Activated naive CD8-positive, alpha-beta T cell treated with anti-CD3 and anti-CD28 coated beads, Interleukin-2, amount 10 ng/mL, durations not matched to agents 7 days and 5 days (primary cell): ENCODE results near the gene PODXL2. TPM values are rescaled to one million over a fixed set of nuclear protein-coding genes. Genes with fewer than 3 reads are reported as not detected.

ENCODE experiments used
- ATAC-seq: fragments of 150-1000 bp; cut with Tn5 transposase; one replicate; pipeline ENCODE4 v1.10.0; 2021; ENCODE audit warnings: low read depth, moderate library complexity
- POLR2A ChIA-PET: fragments of 350-600 bp; sonication (Branson Sonifier 250); formaldehyde crosslinking; loops from one replicate; lab custom pipeline; 2021; ENCODE audit warnings: antibody characterized with exemption; lab: Charles Lee
- DNase-seq: peaks from one replicate; pipeline ENCODE4 v3.0.0; 2021
- H3K27ac Mint-ChIP-seq: one replicate; pipeline ENCODE4 v1.8.0; 2022; ENCODE audit warnings: mild to moderate bottlenecking, mixed read lengths
- H3K27me3 Mint-ChIP-seq: one replicate; pipeline ENCODE4 v1.8.0; 2022; ENCODE audit warnings: mild to moderate bottlenecking, moderate library complexity, mixed read lengths
- H3K36me3 Mint-ChIP-seq: one replicate; pipeline ENCODE4 v1.8.0; 2021; ENCODE audit warnings: mild to moderate bottlenecking, mixed read lengths
- H3K4me1 Mint-ChIP-seq: one replicate; pipeline ENCODE4 v1.8.0; 2021; ENCODE audit warnings: mixed read lengths
- H3K4me3 Mint-ChIP-seq: one replicate; pipeline ENCODE4 v1.8.0; 2022; ENCODE audit warnings: mild to moderate bottlenecking, moderate library complexity, mixed read lengths
- H3K9me3 Mint-ChIP-seq: one replicate; pipeline ENCODE4 v1.8.0; 2021; ENCODE audit warnings: mixed read lengths
- total RNA-seq, 2 experiments: library from RNA; stranded (reverse); gene quantifications; one replicate each; pipeline ENCODE4 v1.2.3, GENCODE V29; 2021

Gene PODXL2
- total RNA-seq, 2 experiments from 2014 or later, result 2.2 TPM

GRCh38 chr3:127610105-127610504 lies 18.9 kb upstream of the PODXL2 start:
- Mint-ChIP-seq H3K27me3 (no peaks in the 10 kb centered on the region), H3K4me3 (no peak overlapping the region), H3K27ac (no peak overlapping the region), H3K4me1 (peaks cover 24% of the 10 kb centered on the region), H3K36me3 (peaks cover 36% of the 10 kb centered on the region), H3K9me3 (no peaks in the 10 kb centered on the region)
- DNase-seq (no peak), ATAC-seq (no peak)
- POLR2A ChIA-PET, result interaction anchor here (1.1 to 2.0 kb wide), 2 partner anchors 11 to 35 kb away, joined by 3 to 6 read pairs; no protein-coding TSS in a partner anchor

- Mint-ChIP-seq H3K27me3 (no peaks in the 10 kb centered on the region), H3K9me3 (no peaks in the 10 kb centered on the region)
- POLR2A ChIA-PET, result interaction anchor here (1.0 to 2.0 kb wide), 2 partner anchors 12 to 13 kb away, joined by 4 to 6 read pairs; no protein-coding TSS in a partner anchor
Observed at GRCh38 chr3:127611251-127611650, 17.7 kb upstream of the PODXL2 start.

GRCh38 chr3:127612966-127613365 lies 16.0 kb upstream of the PODXL2 start:
- DNase-seq (no peak), ATAC-seq (no peak)
- Mint-ChIP-seq H3K27me3 (no peaks in the 10 kb centered on the region), H3K4me3 (no peak overlapping the region), H3K27ac (no peak overlapping the region), H3K9me3 (no peaks in the 10 kb centered on the region), H3K36me3 (peaks cover 40% of the 10 kb centered on the region), H3K4me1 (peaks cover 34% of the 10 kb centered on the region)
- POLR2A ChIA-PET, result no interaction called here

More at GRCh38 chr3:127611251-127611650, 17.7 kb upstream of the PODXL2 start:
- Mint-ChIP-seq H3K4me3 (no peak overlapping the region), H3K27ac (no peak overlapping the region), H3K4me1 (peaks cover 24% of the 10 kb centered on the region), H3K36me3 (peaks cover 36% of the 10 kb centered on the region)
- no peak for DNase-seq
- no peak for ATAC-seq

- peaks cover 34% of the 10 kb centered on the region for H3K4me1 Mint-ChIP-seq
- no peak overlapping the region for H3K4me3 Mint-ChIP-seq
- no peaks in the 10 kb centered on the region for H3K27me3 Mint-ChIP-seq
- H3K36me3 Mint-ChIP-seq, result peaks cover 41% of the 10 kb centered on the region
- POLR2A ChIA-PET, result no interaction called here
- H3K27ac Mint-ChIP-seq, result no peak overlapping the region
- no peaks in the 10 kb centered on the region for H3K9me3 Mint-ChIP-seq
- ATAC-seq (no peak), DNase-seq (no peak)
Observed at GRCh38 chr3:127613406-127613805, 15.6 kb upstream of the PODXL2 start.

GRCh38 chr3:127614928-127615589 lies 13.9 kb upstream of the PODXL2 start:
- Mint-ChIP-seq H3K9me3 (no peaks in the 10 kb centered on the region), H3K27ac (peak overlapping the region; percentile 5), H3K4me1 (peaks cover 30% of the 10 kb centered on the region), H3K27me3 (no peaks in the 10 kb centered on the region), H3K36me3 (peaks cover 41% of the 10 kb centered on the region), H3K4me3 (no peak overlapping the region)
- POLR2A ChIA-PET, result no interaction called here
- DNase-seq (no peak), ATAC-seq (no peak)

- no peak for ATAC-seq
- DNase-seq, result no peak
- H3K27ac Mint-ChIP-seq, result peak overlapping the region; percentile 5
- no peaks in the 10 kb centered on the region for H3K27me3 Mint-ChIP-seq
- peaks cover 43% of the 10 kb centered on the region for H3K36me3 Mint-ChIP-seq
- H3K4me1 Mint-ChIP-seq, result peaks cover 30% of the 10 kb centered on the region
- POLR2A ChIA-PET, result no interaction called here
- no peaks in the 10 kb centered on the region for H3K9me3 Mint-ChIP-seq
- H3K4me3 Mint-ChIP-seq, result no peak overlapping the region
Observed at GRCh38 chr3:127615631-127616305, 13.2 kb upstream of the PODXL2 start.

GRCh38 chr3:127616836-127617605 lies 12.0 kb upstream of the PODXL2 start:
- Mint-ChIP-seq H3K27ac (no peak overlapping the region), H3K4me1 (peaks cover 29% of the 10 kb centered on the region), H3K36me3 (peaks cover 44% of the 10 kb centered on the region), H3K27me3 (no peaks in the 10 kb centered on the region), H3K9me3 (no peaks in the 10 kb centered on the region), H3K4me3 (no peak overlapping the region)
- ATAC-seq (no peak), DNase-seq (no peak)
- POLR2A ChIA-PET, result no interaction called here

- no peaks in the 10 kb centered on the region for H3K27me3 Mint-ChIP-seq
- peaks cover 47% of the 10 kb centered on the region for H3K36me3 Mint-ChIP-seq
- H3K9me3 Mint-ChIP-seq, result no peaks in the 10 kb centered on the region
- H3K4me3 Mint-ChIP-seq, result no peak overlapping the region
- peaks cover 27% of the 10 kb centered on the region for H3K4me1 Mint-ChIP-seq
- DNase-seq, result no peak
- ATAC-seq, result no peak
- peak overlapping the region; percentile 67 for H3K27ac Mint-ChIP-seq
- POLR2A ChIA-PET, result no interaction called here
Observed at GRCh38 chr3:127618891-127619290, 10.1 kb upstream of the PODXL2 start.

- ATAC-seq (no peak), DNase-seq (no peak)
- peaks cover 17% of the 10 kb centered on the region for H3K4me1 Mint-ChIP-seq
- H3K4me3 Mint-ChIP-seq, result no peak overlapping the region
- POLR2A ChIA-PET, result interaction anchor here (1.1 to 1.8 kb wide), 2 partner anchors 11 to 23 kb away, joined by 3 to 5 read pairs; partner anchors contain the start of gene MCM2
- H3K36me3 Mint-ChIP-seq, result peaks cover 38% of the 10 kb centered on the region
- no peaks in the 10 kb centered on the region for H3K27me3 Mint-ChIP-seq
- no peaks in the 10 kb centered on the region for H3K9me3 Mint-ChIP-seq
- H3K27ac Mint-ChIP-seq, result no peak overlapping the region
Observed at GRCh38 chr3:127620637-127621375, 8.2 kb upstream of the PODXL2 start.

GRCh38 chr3:127622031-127622430 lies 7.0 kb upstream of the PODXL2 start:
- Mint-ChIP-seq H3K27ac (no peak overlapping the region), H3K4me1 (peaks cover 16% of the 10 kb centered on the region), H3K27me3 (peaks cover 9% of the 10 kb centered on the region), H3K4me3 (no peak overlapping the region), H3K36me3 (peaks cover 30% of the 10 kb centered on the region), H3K9me3 (no peaks in the 10 kb centered on the region)
- no peak for DNase-seq
- no peak for ATAC-seq
- POLR2A ChIA-PET, result no interaction called here

GRCh38 chr3:127622772-127623576 lies 6.0 kb upstream of the PODXL2 start:
- peaks cover 18% of the 10 kb centered on the region for H3K4me1 Mint-ChIP-seq
- no peak overlapping the region for H3K27ac Mint-ChIP-seq
- POLR2A ChIA-PET, result no interaction called here
- no peaks in the 10 kb centered on the region for H3K9me3 Mint-ChIP-seq
- ATAC-seq, result no peak
- DNase-seq, result no peak
- peaks cover 29% of the 10 kb centered on the region for H3K36me3 Mint-ChIP-seq
- no peak overlapping the region for H3K4me3 Mint-ChIP-seq
- peaks cover 18% of the 10 kb centered on the region for H3K27me3 Mint-ChIP-seq

- H3K27me3 Mint-ChIP-seq, result peaks cover 26% of the 10 kb centered on the region
Observed at GRCh38 chr3:127624063-127624462, 4.9 kb upstream of the PODXL2 start.

More at GRCh38 chr3:127624063-127624462, 4.9 kb upstream of the PODXL2 start:
- no peak for ATAC-seq
- Mint-ChIP-seq H3K9me3 (no peaks in the 10 kb centered on the region), H3K36me3 (peaks cover 18% of the 10 kb centered on the region), H3K4me1 (peaks cover 14% of the 10 kb centered on the region), H3K4me3 (no peak overlapping the region), H3K27ac (no peak overlapping the region)
- DNase-seq, result no peak
- POLR2A ChIA-PET, result interaction anchor here (0.7 kb wide), 1 partner anchor 56 kb away, joined by 3 read pairs; no protein-coding TSS in a partner anchor
